GM12878 (cell line): Measurements from ENCODE around the gene ADGRF4.

Experiments
- CREB1 ChIP-seq: IDR thresholded peaks from 2 replicates; pipeline ENCODE4 v1.6.1; 2012; ENCODE audit warnings: low read depth, mild to moderate bottlenecking, inconsistent platforms
- CREM ChIP-seq: IDR thresholded peaks from 2 replicates; pipeline ENCODE4 v1.6.1; 2014; ENCODE audit warnings: antibody characterized with exemption, low read depth
- CTCF ChIP-seq, 3 experiments: IDR thresholded peaks in 2 of 3; conservative IDR thresholded peaks in 1 of 3; 2 replicates each; pipeline ENCODE4 v1.5.1; 2011; ENCODE audit warnings: low read depth in 3 of 3, low read length in 3 of 3, mild to moderate bottlenecking in 3 of 3, control low read depth in 2 of 3, moderate library complexity in 2 of 3, inconsistent platforms in 1 of 3, mixed read lengths in 1 of 3; ENCODE audit not compliant: control insufficient read depth in 2 of 3, insufficient read depth in 1 of 3; ENCODE audit errors: extremely low read depth in 1 of 3
- IKZF1 ChIP-seq: fragments of 450-650 bp; conservative IDR thresholded peaks from 2 replicates; pipeline ENCODE4 v1.6.1; 2017; ENCODE audit warnings: antibody characterized with exemption, mild to moderate bottlenecking
- KDM1A ChIP-seq: fragments of 200-600 bp; sonication (generic); IDR thresholded peaks from 2 replicates; pipeline ENCODE4 v1.6.1; 2016; ENCODE audit warnings: borderline replicate concordance
- POLR2A ChIP-seq: IDR thresholded peaks from 2 replicates; pipeline ENCODE4 v1.6.1; 2011; ENCODE audit warnings: low read depth, mild to moderate bottlenecking, low read length
- POLR2AphosphoS5 ChIP-seq: IDR thresholded peaks from 2 replicates; pipeline ENCODE4 v1.6.1; 2011; ENCODE audit warnings: mild to moderate bottlenecking, low read length, inconsistent platforms
- RAD51 ChIP-seq: fragments of 450-650 bp; IDR thresholded peaks from 2 replicates; pipeline ENCODE4 v1.6.1; 2016; ENCODE audit warnings: moderate library complexity, mild to moderate bottlenecking, inconsistent platforms
- SIN3A ChIP-seq: IDR thresholded peaks from 2 replicates; pipeline ENCODE4 v1.6.1; 2012; ENCODE audit warnings: low read depth, low read length, improper control_type of control experiment
- SP1 ChIP-seq: IDR thresholded peaks from one replicate; pipeline ENCODE4 v1.6.1; 2011; ENCODE audit warnings: low read depth, low read length
- ZNF207 ChIP-seq: fragments of 450-650 bp; IDR thresholded peaks from 2 replicates; pipeline ENCODE4 v1.6.1; 2014; ENCODE audit warnings: antibody characterized with exemption, mild to moderate bottlenecking, borderline replicate concordance

- no peak for TF ChIP-seq CREM
- TF ChIP-seq CREB1: no peak
- TF ChIP-seq POLR2A: no peak
- TF ChIP-seq ZNF207: no peak
- TF ChIP-seq SIN3A: no peak
- no peak for TF ChIP-seq SP1
- no peak for TF ChIP-seq CTCF (IDR thresholded peaks at IDR 0.05 in 2 of 3, conservative IDR thresholded peaks at IDR 0.05 in 1 of 3; ENCODE audit: control insufficient read depth in 2 of 3, extremely low read depth in 1 of 3, insufficient read depth in 1 of 3, low read depth in 3 of 3, low read length in 3 of 3)
- TF ChIP-seq IKZF1: no peak
- TF ChIP-seq KDM1A: no peak
- TF ChIP-seq POLR2AphosphoS5: no peak
- no peak for TF ChIP-seq RAD51
Measured at GRCh38 chr6:47665112-47665511, 33.3 kb upstream of the ADGRF4 start.
